MG63 (cell line): Measurements from ENCODE around the gene APPL1. TPM values are rescaled to one million over a fixed set of nuclear protein-coding genes. Genes with fewer than 3 reads are reported as not detected.
"Not testable (repeated sequence)": the region's sequence is repeated elsewhere in the genome, so short reads cannot be mapped to it uniquely, and the experiment has no call there.

Source experiments
- DNase-seq: peaks from one replicate; pipeline ENCODE4 v3.0.0-alpha.2; 2020
- H3K27me3 ChIP-seq: fragments of 250-450 bp; sonication (Bioruptor Pico); 2 replicates; pipeline ENCODE4 v1.5.1; 2020; ENCODE audit warnings: mild to moderate bottlenecking, moderate library complexity
- H3K36me3 ChIP-seq: fragments of 250-450 bp; sonication (Bioruptor Pico); 2 replicates; pipeline ENCODE4 v1.5.1; 2020; ENCODE audit warnings: mild to moderate bottlenecking, moderate library complexity
- H3K4me3 ChIP-seq: fragments of 250-450 bp; sonication (Bioruptor Pico); 2 replicates; pipeline ENCODE4 v1.5.1; 2020; ENCODE audit warnings: mild to moderate bottlenecking, moderate library complexity
- H3K9me3 ChIP-seq: fragments of 250-450 bp; sonication (Bioruptor Pico); 2 replicates; pipeline ENCODE4 v1.5.1; 2020; ENCODE audit warnings: mild to moderate bottlenecking, moderate library complexity
- total RNA-seq: library from RNA; depleted of rRNA; stranded (reverse); fragments of >200 nt; shearing (Covaris generic); gene quantifications from 2 replicates; pipeline ENCODE4 v1.2.3, GENCODE V29; 2014; ENCODE audit warnings: low replicate concordance; rRNA removed

Gene APPL1
- total RNA-seq, 1 experiment from 2014 or later: 23.8 TPM

DNA sequence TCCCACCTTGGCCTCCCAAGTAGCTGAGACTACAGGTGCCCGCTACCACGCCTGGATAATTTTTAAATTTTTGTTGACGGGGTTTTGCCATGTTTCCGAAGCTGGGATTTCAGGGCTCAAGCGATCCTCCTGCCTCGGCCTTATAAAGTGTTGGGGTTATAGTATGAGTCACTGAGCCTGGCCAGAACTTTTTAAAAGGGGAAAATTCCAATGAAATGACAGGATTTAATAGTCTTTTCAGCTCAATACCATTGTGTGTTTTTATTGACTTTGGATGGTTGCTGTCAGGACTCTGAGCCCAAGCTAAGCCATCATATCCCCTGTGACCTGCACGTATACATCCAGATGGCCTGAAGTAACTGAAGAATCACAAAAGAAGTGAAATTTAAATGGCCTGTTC is 76.0 kb downstream of the APPL1 start:
- not testable (repeated sequence) for H3K4me3 ChIP-seq, DNase-seq, H3K9me3 ChIP-seq, H3K27me3 ChIP-seq, H3K36me3 ChIP-seq

DNA sequence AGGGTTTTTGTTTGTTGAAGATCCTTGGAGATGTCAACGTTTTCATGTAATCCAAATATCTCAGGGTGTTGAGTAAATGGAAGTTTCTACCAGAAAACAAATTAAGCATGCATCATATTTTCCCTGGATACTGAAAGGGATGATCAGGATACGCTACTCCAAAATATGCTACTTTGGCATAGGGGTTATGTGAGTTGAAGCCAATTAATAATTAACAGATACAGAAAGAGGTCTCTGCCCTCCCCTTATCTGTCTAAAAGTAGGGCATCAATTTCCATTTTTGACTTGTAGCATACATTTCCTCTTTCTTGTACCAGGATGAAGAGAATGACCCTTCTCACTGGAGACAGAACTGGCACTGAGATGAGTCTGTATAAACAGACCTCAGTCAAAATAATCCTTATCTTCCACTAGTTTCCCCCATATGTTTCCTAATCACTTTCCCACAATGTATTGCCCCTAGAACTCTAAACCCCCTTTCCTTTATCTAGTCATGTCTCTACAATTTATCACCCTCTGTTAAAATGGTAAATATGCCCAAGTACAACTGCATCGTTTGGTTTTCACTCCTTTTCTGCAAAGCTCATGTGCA is 82.3 kb downstream of the APPL1 start:
- Histone ChIP-seq H3K9me3 (no peaks in the 10 kb centered on the region), H3K36me3 (no peaks in the 10 kb centered on the region), H3K27me3 (no peaks in the 10 kb centered on the region), H3K4me3 (no peak overlapping the region)
- DNase-seq: no peak

DNA sequence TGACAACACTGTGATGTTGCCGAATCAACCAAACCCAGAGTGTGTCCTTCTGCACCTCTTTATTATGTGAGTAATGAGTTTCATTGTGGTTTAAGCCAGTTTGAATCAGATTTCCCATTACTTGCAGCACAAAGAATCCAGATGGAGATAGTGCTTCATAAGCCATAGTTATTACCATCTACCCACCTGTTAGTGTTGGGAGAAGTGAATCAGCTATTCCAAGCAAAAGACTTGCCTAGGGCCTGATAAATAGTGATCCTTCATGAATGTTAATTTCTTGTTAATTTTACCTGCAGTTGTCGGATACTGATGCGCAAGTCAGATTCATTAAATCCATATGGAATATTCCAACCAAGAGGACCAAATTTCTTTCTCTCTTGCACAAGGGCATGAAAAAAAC is 86.7 kb downstream of the APPL1 start:
- no peak for DNase-seq
- no peaks in the 10 kb centered on the region for H3K36me3 ChIP-seq
- no peaks in the 10 kb centered on the region; the same call in 1 of the 2 replicates for H3K9me3 ChIP-seq
- no peak overlapping the region for H3K4me3 ChIP-seq
- no peaks in the 10 kb centered on the region for H3K27me3 ChIP-seq

Other genes with a start within 250 kb of the APPL1 start
- not detected in 2 replicates for gene SPATA12, start 167.1 kb upstream of the APPL1 start, total RNA-seq
- 0.91 and 2.5 TPM in 2 replicates for gene IL17RD, start 62.4 kb upstream of the APPL1 start, total RNA-seq
- not detected in 2 replicates for gene HESX1, start 27.8 kb upstream of the APPL1 start, total RNA-seq
- not detected in 2 replicates for gene ASB14, start 65.0 kb downstream of the APPL1 start, total RNA-seq